HG02798 (cell line): ENCODE results near the gene FAM83D.

ENCODE experiments used
- ATAC-seq: cut with Tn5 transposase; IDR thresholded peaks from one replicate; pipeline ENCODE4 v1.9.1; 2021; ENCODE audit warnings: mild to moderate bottlenecking; ENCODE audit not compliant: unreplicated experiment, poor library complexity

The FAM83D gene, protein sequence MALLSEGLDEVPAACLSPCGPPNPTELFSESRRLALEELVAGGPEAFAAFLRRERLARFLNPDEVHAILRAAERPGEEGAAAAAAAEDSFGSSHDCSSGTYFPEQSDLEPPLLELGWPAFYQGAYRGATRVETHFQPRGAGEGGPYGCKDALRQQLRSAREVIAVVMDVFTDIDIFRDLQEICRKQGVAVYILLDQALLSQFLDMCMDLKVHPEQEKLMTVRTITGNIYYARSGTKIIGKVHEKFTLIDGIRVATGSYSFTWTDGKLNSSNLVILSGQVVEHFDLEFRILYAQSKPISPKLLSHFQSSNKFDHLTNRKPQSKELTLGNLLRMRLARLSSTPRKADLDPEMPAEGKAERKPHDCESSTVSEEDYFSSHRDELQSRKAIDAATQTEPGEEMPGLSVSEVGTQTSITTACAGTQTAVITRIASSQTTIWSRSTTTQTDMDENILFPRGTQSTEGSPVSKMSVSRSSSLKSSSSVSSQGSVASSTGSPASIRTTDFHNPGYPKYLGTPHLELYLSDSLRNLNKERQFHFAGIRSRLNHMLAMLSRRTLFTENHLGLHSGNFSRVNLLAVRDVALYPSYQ

DNA sequence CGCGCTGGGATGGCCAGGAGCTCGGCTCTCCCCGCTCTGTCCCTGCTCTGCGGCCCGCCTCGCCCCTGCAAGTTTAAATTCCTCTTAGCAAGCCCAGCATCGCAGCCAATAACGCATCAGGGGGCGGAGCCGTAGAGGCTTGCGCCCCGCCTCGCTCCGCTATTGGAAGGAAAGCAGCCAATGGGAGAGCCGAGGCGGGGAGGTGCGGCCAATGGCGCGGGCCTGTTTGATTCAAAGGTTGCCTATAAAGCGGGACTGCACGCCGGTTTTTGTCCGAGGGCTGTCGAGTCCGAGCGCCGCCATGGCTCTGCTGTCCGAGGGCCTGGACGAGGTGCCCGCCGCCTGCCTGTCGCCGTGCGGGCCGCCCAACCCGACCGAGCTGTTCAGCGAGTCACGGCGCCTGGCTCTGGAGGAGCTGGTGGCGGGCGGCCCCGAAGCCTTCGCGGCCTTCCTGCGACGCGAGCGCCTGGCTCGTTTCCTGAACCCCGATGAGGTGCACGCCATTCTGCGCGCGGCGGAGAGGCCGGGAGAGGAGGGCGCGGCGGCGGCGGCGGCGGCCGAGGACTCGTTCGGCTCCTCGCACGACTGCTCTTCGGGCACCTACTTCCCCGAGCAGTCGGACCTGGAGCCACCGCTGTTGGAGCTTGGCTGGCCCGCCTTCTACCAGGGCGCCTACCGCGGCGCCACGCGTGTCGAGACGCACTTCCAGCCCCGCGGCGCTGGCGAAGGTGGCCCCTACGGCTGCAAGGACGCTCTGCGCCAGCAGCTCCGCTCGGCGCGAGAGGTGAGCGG lies at the start of gene FAM83D:
Gene FAM83D (plus strand): TSS at position 276 of the 792 bp plus-strand sequence. CDS start 26 bp downstream, at position 302.
- peak; percentile 92 for ATAC-seq

DNA sequence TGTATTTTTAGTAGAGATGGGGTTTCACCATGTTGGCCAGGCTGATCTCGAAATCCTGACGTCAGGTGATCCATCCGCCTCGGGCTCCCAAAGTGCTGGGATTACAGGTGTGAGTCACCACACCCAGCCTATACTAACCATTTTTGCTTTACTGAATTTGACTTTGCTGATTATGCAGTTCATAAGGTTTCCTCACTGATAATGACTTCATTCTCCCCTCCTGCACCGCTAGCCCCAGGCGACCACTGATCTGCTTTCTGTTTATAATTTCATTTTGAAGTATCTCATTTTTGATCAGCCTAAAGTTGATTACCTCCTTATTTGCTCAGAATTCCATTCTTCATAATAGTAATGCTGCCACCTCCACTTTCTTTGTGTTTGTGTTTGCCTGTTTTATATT lies 48.7 kb upstream of the FAM83D start:
- no peak for ATAC-seq

DNA sequence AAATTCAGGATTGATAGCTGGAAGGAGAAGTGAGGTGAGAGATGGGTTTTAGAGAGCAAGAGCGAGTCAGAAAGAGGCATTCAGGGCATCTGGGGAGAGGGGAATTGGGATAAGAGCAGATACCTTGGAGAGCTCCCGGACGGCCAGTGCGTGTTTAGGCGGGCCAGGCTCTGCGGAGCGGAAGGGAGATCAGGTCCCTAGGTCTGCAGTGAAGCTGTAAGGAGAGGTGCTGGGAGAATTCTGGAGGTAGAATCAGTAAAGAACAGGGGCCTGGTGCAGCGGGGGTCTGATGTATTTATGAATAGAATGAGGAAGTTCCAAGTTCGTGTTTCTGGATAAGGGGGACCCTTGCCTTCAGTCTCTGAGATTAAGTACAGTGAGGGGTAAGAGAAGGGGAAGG lies 47.4 kb upstream of the FAM83D start:
- ATAC-seq = no peak

DNA sequence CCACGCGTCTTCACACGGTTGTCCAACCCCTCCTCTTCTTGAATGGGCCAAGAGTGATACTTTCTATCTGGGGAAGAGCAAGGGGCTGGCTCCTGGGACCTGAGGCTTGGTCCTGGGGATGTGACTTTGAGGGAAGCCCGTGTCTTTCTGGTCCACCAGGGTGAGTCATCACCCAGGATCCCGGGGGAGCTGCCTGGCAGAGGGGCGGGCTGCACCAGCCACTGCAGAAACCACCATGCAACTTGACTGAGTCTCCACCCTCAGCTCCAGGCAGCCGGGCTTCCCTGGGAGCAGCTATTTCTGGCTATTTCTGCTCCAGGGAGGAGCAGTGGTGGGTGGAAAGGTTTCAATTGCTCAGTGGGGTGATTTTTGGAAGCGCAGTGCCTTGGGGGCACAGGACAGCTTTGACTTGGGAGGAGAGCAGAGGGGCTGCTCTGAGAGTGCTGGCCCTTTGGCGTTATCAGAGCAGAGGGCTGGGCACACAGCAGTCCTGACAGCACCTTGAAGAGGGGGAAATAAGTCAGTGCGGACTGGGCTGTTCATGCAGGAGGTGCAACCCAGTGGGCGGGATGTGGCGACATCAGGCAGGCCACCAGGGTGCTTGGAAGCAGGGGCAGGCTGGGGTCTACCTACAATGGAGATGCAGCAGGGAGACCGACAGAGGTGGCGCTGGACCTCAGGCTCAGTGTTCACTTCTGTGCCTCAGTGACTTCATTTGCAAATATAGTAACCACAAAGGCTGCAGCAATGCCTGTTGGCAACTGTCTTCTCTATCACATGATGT lies 45.1 kb upstream of the FAM83D start:
- ATAC-seq = peak; percentile 31

DNA sequence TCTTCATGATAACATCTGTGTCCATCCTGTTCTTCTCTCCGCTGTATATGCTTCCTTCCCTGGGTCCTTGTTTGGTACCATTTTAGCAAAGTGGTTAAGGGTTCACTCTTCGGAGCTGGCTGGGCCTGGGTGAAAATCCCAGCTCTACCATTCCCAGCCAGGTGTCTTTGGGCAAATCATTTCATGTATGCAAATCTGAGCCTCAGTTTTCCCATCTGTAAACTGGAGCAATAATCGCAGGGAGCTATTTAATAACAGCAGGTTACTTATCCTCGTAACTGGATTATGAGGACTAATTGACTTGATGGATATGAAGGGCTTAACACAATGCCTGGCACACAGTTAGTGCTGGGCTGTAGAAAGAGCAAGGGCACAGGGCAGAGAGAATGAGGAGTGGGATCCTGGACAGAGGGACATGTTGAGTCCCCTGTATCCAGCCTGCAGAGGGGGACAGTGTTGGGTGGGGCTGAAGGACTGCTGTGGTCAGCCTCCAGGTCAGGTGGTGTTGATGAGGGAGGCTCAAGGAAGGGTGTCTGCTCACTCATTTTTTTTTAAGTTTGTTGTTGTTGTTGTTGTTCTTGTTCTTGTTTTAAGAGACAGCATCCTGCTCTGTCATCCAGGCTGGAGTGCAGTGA lies 44.3 kb upstream of the FAM83D start:
- ATAC-seq = no peak

DNA sequence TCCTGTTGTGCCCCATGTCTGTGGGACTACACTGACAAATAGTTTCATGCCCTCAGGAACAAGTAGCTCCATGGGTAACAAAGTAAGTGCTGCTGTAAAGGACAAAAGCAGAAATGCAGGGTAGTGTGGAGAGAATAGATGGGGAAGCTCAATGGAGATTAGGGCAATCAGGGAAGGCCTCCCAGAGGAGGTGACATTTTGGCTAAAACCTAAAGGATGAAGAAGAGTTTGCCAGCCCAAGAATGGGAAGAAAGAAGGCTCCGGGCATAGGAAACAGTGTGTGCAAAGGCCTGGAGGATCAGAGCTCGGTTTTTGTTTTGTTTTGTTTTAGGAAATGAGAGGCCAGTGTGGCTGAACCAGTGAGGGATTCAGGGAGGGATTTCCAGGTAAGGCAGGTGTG lies 43.6 kb upstream of the FAM83D start:
- no peak for ATAC-seq

DNA sequence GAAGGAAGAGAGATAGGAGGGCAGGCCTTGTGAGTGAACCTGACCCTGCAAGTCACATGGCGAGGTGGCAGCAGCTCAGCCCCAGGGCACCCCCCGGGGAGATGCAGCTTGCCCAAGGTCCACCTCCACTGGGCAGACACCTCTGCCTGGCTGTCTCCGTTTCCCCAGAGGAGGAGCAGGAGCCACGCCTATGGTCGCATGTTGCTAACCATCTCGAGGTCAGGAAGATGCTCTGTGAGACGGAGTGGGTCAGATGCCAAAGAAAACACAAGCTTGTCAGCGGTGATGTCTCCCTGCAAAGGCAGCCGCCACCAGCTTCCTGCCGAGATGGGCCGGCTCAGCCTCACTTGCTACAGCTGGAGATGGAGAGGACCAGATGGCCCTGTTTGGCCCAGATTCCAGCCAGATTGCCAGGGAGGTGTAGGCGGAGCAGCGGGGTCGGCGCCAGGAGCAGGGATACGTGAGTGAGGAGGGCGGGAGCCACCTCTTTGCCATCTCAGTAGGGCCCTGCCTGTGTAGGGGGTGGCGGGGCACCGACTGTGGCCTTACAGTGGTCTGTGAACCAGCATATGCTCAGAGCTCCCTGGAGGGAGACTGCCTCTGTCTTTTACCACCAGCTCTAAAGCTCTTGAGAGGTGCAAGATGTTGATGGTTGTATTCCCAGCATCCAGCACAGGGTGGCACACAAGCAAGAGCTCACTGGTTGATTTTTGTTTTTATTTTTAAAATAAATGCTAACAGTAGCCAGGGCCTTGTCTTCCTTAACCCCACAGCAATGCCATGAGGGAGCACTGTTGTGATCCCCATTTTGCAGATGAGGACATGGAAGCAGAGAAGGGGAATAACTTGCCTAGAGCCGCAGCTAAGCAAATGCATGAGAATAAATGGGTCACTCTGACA lies 42.9 kb upstream of the FAM83D start:
- ATAC-seq = no peak

DNA sequence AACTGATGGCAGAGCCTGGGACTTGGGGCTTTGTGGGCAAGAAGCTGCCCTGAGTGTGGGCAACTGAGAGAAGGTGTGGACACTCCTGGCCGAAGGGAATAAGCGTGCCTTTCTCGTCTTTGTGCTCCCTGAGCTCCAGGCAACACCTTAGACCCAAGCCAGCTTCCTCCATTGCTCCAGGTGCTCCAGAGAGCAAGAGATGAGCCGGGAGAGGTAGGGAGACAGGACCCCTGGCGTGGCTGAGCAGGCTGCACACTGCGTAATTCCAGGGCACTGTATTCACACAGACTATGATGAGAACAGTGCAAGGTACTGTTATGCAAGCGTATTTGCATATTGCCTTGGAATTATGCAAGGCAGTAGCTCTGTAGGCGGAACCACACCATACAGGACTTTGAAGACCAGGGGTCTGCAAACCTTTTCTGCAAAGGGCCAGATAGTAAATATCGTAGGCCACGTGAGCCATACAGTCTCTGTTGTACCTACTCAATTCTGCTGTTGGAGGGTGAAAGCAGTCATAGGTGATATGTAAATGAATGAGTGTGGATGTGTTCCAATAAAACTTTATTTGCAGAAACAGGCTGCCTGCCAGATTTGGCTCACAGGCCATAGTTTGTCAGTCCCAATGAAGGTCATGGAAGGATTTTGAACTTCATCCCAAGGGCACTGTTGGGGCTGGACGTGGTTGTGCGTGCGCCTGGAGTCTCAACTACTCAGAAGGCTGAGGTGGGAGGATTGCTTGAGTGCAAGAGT lies 42.1 kb upstream of the FAM83D start:
- no peak for ATAC-seq

DNA sequence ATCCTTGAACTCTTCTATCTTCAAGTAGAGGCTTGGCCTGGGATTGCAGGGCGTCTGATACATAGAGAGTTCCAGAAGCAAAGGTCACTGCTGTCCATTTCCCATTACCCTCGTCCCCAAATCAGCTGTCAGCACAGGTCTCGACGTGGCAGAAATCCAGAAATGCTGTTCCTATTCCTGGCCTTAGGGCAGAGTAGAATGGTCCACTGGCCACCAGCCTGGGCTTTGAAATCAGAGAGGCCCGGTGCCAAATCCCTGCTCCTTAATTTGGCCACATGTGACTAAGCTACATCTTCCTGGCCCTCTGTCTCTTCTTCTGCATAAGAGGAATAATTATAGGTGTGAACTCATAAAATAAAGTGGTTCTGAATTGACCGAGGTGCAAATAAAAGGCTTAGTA lies 40.9 kb upstream of the FAM83D start:
- no peak for ATAC-seq

DNA sequence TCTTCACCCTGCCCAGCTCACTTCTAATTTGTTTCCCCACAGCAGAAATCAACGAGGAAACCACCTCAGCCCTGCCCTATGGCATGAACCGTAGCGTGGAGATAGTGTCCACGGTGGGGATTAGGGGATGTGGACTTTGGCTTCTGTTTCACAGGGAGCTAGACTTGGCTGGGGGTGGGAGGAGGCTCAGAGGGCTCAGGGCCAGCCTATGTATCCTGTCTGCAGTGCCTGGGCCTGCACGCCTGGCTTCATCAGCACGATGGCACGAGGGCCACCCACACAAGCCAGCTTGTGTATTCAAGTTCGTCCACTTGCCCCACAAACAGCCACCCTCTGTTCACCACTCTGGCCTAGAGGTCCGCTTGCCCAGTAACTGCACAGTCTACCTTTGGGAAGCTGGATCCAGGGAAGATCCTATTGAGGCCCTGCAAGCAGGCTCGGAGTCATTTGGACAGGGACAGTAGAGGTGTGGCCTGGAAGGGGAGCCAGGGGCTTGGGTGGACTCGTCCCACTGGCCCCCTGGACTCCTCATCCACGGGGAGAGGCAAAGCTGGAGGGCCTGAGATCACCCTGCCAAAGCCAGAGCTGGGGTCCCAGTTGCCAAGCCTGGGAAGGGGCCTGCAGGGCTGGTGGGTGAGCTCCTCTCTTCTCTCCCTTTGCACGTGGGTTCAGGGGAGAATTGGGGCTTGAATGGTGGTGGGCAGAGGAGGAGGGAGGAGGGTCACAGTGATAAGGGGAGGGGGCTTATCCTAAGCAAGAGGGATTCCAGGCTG lies 38.0 kb upstream of the FAM83D start:
- no peak for ATAC-seq

DNA sequence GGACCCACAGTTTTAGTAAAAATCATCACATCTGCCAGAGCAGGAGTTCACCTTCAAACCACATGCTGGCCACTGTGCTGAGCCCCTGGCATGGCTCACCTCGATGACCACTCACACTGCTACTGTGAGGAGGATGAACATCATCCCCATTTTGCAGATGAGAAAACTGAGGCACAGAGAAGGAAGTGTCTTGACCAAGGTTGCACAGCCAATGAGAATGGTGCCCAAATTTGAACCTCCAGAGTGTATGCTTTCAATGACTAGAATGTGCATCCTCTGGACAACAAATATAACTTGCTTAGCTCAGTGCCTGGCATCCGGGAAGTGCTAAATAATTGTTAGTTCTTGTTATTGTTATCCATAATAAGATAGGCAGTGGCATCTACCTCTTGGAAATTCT lies 37.2 kb upstream of the FAM83D start:
- no peak for ATAC-seq

DNA sequence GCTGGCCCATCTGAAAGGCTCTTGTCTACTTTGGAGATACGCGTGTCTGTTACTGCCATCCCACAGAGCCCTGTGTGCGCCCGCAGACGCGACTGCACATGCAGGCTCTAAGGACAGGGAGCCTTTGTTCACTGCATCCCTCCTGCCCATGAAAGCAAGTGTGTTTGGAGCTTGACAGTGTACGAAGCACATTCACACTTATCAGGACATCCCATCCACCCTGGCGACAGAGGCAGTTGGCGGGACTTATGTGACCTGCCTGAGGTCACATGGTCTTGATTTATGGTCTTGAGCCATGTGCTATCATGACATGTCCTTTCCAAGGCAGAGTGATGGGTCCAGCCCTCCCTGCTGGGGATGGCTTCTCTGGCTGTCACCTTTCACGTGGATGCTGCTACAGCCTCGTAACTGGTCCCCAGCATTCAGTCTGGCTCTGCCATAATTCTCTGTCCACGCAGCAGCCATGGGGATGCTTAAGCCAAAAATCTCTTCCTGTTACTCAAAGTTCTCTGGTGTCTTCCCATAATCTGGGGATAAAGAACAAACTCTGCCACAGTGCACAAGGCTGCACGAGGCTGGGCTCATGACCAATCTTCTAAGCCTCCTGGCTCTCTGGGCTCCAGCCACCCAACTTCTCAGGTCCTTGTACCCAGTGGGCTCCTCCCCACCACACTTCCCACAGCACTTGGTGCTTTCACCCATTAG lies 36.3 kb upstream of the FAM83D start:
- ATAC-seq = no peak

DNA sequence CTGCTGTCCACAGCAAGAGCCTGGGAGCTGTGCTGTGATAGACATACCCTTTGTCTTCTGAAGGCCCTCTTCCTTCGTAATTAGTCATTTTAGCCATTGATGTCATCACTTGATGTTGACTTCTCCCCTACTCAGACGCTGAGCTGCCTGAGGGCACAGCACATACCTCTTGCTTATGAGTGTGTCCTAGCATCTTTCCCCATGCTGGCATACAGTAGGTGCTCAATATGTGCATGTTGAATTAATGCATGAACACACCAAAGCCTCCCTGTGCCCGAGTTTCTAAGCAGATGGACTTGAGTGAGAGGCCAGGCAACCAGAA lies 35.8 kb upstream of the FAM83D start:
- ATAC-seq = no peak

DNA sequence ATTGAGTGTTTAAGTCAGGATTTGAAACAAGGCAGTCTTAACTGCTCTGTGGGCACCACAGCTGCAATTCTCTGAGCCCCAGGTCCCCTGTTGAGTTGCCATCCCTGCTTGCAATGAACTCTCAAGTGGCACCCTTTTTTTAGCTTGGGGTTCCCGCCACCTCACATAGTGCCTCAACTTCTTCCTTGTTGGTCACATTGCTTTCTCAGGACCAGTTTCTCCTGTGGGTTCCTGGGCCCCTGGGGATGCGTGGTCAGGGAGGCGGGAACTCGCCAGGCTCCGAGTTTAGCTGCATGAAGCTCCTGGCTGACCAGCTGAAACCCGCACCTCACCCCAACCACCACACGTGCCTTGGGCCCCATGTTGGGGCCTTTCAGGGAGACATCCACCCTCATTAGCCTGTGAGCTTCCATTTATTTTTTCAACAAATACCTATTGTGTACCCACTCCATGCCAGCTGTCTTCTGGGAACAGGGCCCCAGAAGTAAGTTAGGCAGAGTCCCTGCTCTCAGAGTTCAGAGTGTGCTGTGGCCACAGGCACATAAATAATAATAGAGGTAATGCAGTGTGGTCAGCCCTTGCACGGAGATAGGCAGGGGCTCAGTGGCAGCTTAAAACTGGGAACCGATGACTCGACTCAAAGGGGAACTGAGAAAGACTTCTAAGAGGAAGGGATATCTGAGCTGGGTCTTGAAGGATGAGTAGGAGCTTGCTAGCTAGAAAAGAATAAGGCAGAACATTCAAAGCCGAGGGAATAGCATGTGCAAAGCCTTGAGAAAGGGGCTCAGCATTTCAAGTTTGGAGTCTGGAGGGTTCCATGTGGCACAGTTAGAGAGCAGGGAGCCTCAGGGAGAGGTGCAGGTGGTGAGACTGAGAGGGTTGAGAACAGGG lies 33.9 kb upstream of the FAM83D start:
- peak; percentile 52 for ATAC-seq

DNA sequence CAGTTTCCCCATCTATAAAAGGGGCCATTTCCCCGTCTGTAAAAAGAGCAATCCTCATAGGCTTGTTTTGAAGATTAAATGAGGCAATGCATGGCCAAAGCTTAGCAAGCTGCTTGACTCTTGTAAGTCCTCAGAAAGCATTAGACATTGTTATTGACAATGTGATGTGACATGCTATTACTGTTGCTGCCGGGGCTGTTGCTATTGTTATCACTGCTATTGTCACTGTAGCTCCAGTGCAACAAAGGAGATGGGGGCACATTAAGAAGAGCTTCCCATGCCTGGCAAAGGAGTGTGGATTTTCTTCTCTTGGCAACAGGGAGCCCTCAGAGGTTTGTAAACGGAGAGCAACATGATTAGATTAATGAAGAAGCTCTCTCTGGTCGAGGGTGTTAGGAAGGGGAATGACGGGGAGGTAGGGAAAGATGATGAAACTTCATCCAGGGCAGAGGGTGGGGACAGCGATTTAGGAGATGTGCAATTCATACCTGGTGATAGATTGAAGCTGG lies 33.1 kb upstream of the FAM83D start:
- peak; percentile 8 for ATAC-seq

DNA sequence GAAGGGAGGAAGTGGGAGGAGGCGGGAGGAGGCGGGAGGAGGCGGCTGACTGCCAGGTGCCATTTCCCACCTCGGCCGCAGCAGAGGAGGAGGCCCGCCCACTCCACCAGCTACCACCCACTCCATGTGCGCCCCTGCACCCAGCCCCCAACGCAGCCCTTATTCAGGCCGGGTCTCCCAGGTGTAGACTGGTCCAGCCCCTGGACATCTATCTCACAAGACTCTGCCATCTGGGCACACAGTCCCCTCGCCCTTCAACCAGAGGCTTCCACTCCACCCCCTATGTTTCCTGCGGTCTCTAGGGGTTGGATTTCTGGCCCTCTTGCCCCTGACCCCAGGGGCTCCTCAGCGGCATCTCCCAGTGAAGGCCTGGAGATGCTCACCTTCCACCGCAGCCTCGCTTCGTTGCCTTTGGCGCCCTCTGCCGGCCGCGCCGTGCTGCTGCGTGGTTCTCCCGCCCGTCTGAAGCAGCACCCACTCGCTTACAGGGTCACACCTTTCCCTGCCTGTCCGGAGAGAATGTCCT lies 32.6 kb upstream of the FAM83D start:
- ATAC-seq = peak; percentile 55
